ENCODE data around the gene SPPL3.

Gene SPPL3

GRCh38 chr12:120719496-120720233, 184.5 kb downstream of the SPPL3 start:
- no peaks in the 10 kb centered on the region for H3K9me3 ChIP-seq (ENCODE audit: insufficient read depth, low read depth, low read length)
- H3K4me1 ChIP-seq (ENCODE audit: insufficient read depth, low read length): no peaks in the 10 kb centered on the region
- no peaks in the 10 kb centered on the region for H3K27me3 ChIP-seq (ENCODE audit: insufficient read depth, low read length)
- no peak overlapping the region for H3K9ac ChIP-seq (ENCODE audit: low read depth, low read length)
- H3K36me3 ChIP-seq (ENCODE audit: insufficient read depth, low read depth, low read length): peaks cover 98% of the 10 kb centered on the region
- no peak overlapping the region for H3K4me3 ChIP-seq (ENCODE audit: low read length)
- H3K27ac ChIP-seq (ENCODE audit: low read length): no peak overlapping the region

DNA sequence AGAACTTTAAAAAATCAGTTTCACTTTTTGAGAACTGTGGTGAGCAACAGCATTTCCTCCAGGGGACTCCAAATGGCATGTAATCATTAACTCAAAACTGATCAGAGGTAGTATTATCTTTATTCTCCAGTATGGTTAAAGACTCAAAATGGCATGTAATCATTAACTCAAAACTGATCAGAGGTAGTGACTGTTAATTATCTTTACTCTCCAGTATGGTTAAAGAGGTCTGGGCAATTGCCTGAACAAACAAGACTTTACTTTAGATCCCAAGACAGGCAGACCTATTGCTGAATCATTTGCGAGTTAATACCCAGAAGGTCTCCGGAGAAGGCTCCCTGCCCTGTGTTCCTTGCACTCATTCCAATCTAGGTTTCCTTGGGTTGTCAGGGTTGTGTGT, 185.1 kb downstream of the SPPL3 start:
- Histone ChIP-seq H3K9ac (ENCODE audit: low read depth, low read length) (no peak overlapping the region), H3K9me3 (ENCODE audit: insufficient read depth, low read depth, low read length) (no peaks in the 10 kb centered on the region), H3K27ac (ENCODE audit: low read length) (no peak overlapping the region), H3K4me3 (ENCODE audit: low read length) (no peak overlapping the region), H3K4me1 (ENCODE audit: insufficient read depth, low read length) (no peaks in the 10 kb centered on the region), H3K27me3 (ENCODE audit: insufficient read depth, low read length) (no peaks in the 10 kb centered on the region), H3K36me3 (ENCODE audit: insufficient read depth, low read depth, low read length) (peaks cover 98% of the 10 kb centered on the region)

DNA sequence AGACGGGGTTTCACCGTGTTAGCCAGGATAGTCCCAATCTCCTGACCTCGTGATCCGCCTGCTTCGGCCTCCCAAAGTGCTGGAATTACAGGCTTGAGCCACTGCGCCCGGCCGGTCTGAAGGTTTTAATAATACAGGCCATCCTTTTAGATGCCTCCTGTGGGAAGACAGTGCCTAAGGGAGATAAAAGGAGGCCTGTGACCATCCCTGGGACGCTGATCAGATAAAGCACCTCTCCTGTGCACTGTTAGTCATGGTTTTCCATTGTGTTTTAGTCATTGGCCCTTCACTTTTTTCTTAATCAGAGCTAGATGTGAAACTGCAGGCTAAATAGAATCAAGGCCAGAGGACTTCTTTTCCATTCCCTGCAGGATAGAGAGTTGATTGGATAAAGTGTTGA, 186.1 kb downstream of the SPPL3 start:
- Histone ChIP-seq H3K4me1 (ENCODE audit: insufficient read depth, low read length) (no peaks in the 10 kb centered on the region), H3K4me3 (ENCODE audit: low read length) (no peak overlapping the region), H3K9me3 (ENCODE audit: insufficient read depth, low read depth, low read length) (no peaks in the 10 kb centered on the region), H3K9ac (ENCODE audit: low read depth, low read length) (no peak overlapping the region), H3K27me3 (ENCODE audit: insufficient read depth, low read length) (no peaks in the 10 kb centered on the region), H3K36me3 (ENCODE audit: insufficient read depth, low read depth, low read length) (peaks cover 97% of the 10 kb centered on the region), H3K27ac (ENCODE audit: low read length) (no peak overlapping the region)

DNA sequence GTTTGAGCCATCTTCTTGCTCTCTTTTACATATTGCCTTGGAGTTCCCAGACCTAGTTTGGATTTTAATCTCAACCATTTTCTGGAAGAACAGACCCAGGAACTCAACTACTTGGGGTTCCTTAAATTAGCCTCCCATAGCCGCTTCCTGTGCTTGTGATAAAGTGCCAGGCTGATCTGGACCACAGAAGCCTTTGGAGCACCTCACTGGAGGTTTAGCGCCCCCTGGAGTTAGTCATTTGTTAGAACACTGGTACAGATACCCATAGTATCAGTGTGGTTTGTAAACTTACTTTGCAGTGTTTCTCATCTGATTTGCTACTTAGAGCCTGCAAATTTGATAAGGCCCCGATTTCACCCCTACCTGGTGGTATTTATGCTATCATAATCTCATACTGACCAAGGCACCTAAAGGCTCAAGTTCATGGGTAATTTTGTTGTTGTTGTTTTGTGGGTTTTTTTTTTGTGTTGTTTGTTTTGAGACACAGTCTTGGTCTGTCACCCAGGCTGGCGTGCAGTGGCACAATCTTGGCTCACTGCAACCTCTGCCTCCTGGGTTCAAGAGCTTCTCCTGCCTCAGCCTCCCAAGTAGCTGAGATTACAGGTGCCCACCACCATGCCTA, 190.2 kb downstream of the SPPL3 start:
- Histone ChIP-seq H3K4me1 (ENCODE audit: insufficient read depth, low read length) (peaks cover 4% of the 10 kb centered on the region; the same call in 1 of the 2 replicates), H3K9ac (ENCODE audit: low read depth, low read length) (no peak overlapping the region), H3K4me3 (ENCODE audit: low read length) (no peak overlapping the region), H3K27me3 (ENCODE audit: insufficient read depth, low read length) (no peaks in the 10 kb centered on the region), H3K27ac (ENCODE audit: low read length) (no peak overlapping the region), H3K36me3 (ENCODE audit: insufficient read depth, low read depth, low read length) (peaks cover 65% of the 10 kb centered on the region), H3K9me3 (ENCODE audit: insufficient read depth, low read depth, low read length) (no peaks in the 10 kb centered on the region)

DNA sequence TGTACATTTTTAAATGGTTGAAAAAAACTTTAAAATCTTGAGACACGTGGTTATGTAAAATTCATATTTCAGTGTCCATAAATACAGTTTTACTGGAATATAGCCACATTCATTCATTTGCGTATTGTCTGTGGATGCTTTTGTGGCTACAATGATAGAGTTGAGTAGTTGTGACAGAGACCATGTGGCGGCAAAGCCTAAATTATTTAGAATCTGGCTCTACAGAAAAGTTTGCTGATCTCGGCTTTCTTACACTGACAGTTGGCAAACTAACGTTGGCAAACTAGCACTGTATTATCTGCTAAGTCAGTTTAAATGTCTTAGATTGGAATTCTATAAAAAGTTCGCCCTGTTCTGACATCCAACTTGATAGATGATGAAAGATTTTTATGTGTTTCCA, 191.5 kb downstream of the SPPL3 start:
- no peak overlapping the region for H3K27ac ChIP-seq (ENCODE audit: low read length)
- H3K36me3 ChIP-seq (ENCODE audit: insufficient read depth, low read depth, low read length): peaks cover 52% of the 10 kb centered on the region
- H3K4me3 ChIP-seq (ENCODE audit: low read length): 0 out of 2 replicates have a peak overlapping the region, but pooled peaks have one; percentile 95
- peaks cover 4% of the 10 kb centered on the region; the same call in 1 of the 2 replicates for H3K4me1 ChIP-seq (ENCODE audit: insufficient read depth, low read length)
- H3K9me3 ChIP-seq (ENCODE audit: insufficient read depth, low read depth, low read length): no peaks in the 10 kb centered on the region
- H3K9ac ChIP-seq (ENCODE audit: low read depth, low read length): no peak overlapping the region
- no peaks in the 10 kb centered on the region for H3K27me3 ChIP-seq (ENCODE audit: insufficient read depth, low read length)
